GM18861 (cell line): Measurements from ENCODE around the gene SMARCAD1.

Source experiments
- ATAC-seq: cut with Tn5 transposase; IDR thresholded peaks from one replicate; pipeline ENCODE4 v1.9.1; 2021; ENCODE audit not compliant: unreplicated experiment

The SMARCAD1 gene

DNA sequence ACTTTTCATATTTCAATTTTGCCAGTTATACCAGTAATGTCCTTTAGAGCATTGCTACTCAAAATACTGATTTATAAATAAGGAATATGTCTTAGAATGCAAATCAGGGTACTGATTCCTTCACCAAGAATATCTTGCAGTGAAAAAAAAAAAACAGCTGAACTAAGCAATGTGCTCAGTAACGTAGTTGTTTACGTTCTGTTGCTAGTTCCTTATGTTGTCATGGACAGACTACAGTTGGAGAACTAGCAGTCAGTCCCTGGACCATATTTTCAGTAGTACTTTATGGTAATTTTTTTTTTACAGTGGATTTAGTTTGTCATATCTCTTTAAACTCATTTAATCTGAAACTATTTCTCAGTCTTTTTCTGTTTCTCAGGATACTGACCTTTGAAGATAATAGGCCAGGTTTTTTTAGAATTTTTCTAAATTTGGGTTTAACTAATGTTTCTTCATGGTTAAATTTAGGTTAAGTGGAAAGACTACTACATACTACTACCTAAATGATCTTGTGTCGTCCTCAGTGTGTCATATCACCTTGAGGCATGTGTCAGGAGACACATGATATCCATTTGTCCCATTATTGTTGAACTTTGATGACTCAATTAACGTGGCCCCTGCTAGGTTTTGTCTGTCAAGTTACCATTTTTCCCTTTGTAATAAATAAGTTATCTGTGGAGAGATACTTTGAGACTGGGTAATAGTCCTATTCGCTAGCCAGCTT lies 21.0 kb downstream of the SMARCAD1 start:
- ATAC-seq, result no peak

DNA sequence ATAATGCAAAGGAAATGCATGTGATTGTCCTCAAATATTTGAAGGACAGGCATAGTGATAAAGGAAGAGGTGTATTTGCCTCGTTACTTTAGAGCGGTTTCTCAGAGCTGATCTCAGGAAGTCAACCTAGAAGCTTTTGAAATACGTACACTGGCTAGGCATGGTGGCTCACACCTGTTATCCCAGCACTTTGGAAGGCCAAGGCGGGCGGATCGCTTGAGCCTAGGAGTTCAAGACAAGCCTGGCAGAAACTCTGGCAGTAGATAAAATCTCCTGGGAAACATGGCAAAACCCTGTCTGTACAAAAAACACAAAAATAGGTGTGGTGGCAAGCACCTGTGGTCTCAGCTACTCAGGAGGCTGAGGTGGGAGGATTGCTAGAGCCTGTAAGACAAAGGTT lies 24.9 kb downstream of the SMARCAD1 start:
- no peak for ATAC-seq

DNA sequence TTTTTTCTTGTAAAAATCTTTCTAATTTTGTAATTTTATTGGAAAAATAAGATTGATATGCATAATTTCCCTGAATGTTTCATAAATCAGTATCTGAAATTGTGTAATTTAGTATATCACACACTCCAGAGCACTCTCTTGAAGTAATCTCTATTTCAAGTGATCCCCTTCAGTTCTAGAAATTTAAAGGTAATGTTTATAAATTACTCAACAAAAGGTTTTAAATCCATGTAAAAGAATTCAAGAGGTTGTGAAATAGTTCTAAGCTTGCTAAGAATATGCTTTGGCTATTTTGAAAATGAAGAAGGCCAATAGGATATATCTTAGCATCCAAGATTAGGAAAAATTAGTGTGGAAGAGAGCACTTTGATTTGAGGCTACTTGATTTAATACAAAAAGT lies 28.2 kb downstream of the SMARCAD1 start:
- no peak for ATAC-seq

DNA sequence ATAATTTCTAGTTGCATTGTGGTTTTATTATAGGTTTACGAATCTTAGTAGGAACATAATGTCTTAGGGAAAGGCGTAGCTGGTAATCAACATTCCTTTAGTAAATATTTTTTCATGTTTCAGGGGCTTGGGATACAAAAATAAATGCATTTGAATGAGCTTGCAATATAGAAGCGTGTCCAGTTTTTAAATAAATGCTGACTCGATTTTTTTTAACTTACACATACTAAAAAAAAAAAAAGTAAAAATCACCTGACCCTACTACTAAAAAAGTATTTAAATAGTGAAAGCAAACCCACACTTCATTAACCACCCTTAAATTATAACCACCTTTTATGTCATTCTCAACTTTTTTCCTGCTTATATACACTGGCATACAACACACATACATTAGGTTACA lies 29.6 kb downstream of the SMARCAD1 start:
- no peak for ATAC-seq

DNA sequence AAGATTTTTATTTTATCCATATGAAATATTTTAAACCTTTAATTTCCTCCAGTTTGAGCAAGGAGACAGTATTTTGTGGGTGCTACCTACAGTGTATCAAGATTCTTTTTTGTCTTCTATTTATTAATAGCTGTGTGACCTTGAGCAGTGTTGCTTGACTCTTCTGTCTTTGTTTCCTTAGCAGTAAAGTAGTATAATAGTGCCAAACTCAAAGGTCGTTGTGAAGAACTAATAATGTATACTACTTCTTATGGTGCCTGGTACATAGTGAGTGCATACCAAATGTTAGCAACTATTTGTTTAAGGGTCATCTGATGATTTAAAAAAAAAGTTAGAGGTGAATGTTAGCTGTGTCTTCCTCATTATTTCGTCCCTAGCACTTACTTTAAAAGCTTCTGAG lies 30.5 kb downstream of the SMARCAD1 start:
- no peak for ATAC-seq

DNA sequence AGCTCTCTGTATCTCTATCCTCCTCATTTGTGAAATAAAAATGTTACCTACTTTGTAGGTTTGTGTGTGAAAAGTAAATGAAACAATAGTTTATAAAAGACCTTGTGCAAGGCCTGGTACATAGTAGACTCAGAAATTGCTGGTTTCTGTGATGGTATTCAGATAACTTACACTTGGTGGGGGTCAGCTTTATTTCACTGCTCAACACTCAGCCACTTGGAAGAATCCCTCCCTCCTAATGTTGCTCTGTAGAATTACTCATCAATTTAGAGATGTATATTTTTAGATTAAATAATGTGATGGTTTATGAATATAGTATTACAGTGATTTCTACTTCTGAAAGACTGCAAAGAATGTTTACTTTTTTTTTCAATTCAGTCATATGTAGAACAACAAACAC lies 32.7 kb downstream of the SMARCAD1 start:
- no peak for ATAC-seq

DNA sequence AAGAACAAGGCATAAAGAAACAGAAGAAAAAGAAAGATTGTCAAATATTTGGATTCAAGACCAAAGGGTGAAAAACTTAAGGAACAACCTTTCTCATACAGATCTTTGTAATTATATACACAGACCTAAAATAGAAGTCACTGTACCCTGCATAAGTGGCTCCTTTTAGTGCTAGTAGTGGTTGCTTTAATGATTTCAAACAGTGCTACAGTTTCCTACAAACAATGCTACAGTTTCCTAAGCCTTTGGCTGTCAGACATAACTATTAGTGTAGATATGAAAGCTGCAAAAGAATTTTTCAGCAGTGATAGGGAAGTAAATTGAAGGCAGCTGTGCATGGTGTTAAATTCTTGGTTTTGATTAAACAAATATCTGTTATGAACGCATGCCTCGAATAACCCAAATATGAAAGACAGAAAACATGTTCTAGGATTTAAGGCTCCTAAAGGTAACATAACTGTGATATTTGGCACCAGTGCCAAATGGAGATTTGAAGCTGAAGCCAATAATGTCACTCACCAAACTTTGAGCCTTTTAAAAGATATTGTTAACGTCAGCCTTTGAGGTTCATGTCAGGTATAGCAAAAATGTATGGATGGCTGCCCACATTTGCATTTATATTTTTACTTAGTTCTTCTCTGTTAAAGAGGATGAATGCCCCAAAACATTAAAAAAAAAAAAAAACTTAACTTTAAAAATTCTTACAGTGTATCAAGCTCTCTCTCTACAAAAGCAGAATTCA lies 36.6 kb downstream of the SMARCAD1 start:
- no peak for ATAC-seq

DNA sequence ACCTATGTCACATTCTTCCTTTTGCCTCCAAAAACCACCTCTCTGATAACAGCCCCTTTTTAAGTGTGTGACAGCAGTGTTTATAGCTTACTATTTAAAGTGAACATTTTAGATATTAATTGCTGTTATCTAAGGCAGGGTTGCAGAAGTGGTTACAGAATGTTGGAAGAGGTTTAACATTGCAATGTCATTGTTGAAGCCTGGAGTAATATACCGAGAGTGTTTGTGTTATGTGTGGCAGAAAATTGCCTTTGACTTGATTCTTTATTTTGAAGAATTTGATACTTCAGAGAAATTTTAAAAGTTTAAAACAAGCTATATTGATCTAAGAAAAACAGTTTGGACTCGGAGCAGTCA lies 37.1 kb downstream of the SMARCAD1 start:
- no peak for ATAC-seq

DNA sequence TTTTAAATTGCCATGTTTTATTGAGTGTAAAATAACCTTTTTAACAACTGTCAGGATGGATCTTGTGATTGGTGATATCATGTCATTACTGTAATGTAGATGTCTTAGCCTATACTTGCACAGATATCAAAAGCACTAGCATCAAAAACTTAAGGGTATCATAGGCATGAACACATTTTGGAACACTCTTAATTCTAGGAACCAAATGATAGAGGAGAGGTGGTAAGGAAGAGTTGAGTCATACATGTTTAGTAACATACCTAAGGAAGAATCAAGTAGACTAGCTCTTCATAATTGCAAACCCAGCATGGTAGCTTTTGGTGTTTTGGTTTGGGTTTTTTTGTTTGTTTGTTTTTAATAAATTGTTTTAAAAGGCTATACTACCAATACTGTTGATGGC lies 43.4 kb downstream of the SMARCAD1 start:
- ATAC-seq, result no peak

DNA sequence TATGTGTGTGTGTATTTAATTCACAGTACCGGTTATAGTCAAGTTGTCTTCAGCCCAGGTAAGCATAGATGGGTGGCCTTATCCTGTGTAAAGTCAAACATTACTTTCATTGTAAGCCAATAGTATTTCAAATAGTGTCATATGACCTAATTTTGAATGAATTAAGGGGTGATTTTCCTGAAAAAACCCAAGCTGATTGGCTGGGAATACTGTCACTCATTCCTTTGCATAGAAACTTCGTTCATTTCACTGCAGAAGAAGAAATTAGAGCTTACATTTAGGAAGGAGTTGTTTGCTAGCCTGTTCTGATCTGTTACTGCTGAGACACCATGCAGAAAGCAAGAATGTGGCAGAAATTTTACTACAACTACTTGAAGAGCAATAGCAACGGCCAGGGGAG lies 45.4 kb downstream of the SMARCAD1 start:
- ATAC-seq, result no peak

DNA sequence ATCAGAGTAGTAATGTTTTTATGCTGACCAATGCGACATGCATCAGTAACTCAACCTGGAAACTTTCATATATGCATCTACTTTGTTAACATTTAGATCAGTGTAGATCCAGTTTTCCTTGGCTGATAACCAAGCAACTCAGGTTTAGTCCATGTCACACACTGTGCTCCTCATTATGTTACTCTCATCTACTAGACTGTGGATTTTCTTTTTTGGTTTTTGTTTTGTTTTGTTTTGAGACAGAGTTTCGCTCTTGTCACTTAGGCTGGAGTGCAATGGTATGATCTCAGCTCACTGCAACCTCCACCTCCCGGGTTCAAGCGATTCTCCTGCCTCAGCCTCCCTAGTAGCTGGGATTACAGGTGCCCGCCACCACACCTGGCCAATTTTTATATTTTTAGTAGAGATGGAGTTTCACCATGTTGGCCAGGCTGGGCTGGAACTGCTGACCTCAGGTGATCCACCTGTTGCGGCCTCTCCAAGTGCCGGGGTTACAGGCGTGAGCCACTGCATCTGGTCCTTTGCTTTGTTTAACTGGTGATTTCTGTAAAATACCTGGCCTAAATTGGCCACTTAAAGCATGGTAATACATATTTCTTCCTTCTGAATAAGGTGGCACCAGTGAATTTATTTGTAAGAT lies 48.6 kb downstream of the SMARCAD1 start:
- ATAC-seq, result no peak

DNA sequence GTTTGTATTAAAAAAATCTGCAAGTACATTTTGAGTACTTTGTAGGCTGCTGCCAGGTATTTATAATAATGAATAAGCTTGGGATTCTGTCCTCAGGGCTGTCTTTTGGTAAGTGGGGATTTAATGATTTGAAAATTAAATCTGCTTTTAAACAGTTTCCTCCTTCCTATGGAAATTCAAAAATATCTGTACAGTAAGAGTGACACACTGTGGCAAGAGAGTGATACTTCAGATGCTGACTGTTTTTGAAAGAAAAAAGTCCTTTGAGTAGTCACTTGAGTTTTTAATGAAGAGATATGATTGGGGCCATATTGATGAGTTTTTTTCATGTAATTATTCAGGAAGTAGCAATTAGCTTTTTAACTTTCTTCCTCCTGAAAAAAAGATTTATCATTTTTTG lies 49.2 kb downstream of the SMARCAD1 start:
- ATAC-seq, result no peak

DNA sequence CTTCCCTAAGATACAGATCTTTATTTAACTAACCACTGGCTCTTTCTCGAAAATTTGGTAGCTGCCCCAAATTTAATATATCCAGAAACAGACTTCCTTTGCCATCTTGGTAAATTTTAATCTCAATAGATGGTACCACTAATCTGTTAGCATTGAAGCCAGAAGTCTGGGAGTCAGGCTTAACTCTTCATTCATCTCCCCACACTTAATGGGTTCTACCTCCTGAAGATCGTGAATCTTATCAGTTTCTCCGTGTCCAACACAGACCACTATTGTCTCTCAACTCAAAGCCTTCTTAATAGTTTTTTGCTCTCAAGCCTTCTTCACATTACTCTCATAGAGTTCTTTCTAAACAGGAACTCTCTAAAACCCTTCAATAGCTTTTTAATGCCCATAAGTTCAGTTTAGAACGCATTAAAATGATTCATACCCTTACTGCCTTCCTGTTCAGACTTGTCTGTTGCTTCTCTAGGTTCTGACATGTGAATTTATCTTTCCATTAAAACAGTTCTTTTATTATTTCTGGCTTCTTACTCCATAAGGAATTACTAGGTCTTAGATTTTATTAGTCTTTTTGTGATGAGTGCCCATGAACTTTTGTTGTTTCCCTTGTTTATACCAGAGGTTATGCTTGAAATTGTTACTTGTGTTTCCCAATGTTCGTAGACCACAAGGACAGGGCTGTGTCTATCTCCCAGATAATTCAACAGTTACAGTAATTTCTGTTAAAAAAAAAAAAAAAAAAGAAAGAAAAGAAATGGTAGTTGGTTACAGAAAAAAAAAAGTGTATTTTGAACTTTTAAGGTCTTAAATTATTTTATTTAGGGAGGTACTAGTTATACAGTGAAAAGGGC lies 54.7 kb downstream of the SMARCAD1 start:
- ATAC-seq, result no peak

DNA sequence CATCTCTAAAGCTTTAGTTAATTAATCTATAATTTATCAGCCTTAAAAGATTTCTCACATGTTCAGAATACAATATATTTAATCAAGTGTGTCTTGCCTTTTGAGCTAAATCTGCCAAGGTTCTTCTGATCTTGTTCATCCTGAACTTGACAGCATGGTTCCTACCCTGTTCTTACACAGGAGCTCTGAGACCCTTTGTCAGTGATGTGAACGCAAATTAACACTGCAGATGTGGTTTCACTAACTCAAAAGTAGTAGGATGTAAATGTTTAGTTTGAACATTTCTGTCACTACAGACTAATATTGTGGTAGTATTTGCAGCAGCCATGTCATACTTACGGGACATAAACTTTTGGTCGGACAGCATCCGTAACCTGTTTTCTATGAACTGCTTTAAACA lies 59.4 kb downstream of the SMARCAD1 start:
- no peak for ATAC-seq

DNA sequence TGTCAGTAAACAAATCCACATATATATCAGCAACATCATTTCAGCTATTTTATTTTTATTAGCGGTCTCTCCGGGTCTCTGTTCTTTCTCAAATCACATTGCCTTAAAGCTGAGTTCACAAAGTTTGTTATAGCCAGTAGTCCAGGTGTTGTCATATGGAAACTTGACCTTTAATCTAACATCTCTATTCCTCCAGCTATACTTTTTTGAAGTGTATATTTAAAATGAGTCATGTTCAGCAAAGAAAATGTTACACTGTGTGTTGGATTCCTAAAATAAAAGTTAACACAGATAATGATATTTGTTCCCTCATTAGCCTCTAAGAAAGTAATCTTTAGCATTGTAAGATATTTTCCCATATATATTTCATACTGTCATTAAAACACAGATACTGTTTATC lies 63.6 kb downstream of the SMARCAD1 start:
- no peak for ATAC-seq

DNA sequence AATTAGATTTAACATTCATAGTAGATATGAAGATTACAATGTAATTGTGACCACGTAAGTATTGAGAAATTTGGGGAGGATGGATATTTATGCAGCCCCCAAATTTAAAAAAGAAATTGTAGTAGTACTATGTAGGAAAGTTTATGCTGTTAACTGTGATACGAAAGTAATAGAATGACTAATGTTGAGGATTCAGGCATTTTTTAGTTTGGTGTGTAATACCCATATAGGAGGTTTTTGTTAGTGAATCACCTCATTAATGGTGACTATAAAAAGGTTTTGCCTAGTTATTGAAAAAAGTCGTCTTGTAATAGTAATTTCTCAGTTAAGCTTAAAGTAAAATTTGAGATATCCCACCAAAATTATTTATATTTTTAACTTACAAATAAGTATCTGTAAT lies 67.2 kb downstream of the SMARCAD1 start:
- no peak for ATAC-seq

DNA sequence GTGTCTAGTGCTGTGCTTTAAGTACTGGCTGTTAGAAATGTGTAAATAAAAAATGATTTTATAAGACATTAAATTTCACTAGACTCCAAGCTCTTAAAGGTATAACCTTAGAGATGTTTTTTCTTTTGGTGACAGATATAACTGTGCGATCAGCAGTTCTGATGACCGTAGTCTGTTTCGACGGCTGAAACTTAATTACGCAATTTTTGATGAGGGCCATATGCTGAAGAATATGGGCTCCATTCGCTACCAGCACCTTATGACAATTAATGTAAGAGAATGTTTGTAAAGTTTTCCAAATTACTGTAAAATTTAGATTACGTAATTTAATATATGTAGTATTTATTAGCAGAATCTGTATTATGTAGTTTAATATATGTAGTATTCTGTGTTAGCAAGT lies 68.5 kb downstream of the SMARCAD1 start:
- no peak for ATAC-seq

DNA sequence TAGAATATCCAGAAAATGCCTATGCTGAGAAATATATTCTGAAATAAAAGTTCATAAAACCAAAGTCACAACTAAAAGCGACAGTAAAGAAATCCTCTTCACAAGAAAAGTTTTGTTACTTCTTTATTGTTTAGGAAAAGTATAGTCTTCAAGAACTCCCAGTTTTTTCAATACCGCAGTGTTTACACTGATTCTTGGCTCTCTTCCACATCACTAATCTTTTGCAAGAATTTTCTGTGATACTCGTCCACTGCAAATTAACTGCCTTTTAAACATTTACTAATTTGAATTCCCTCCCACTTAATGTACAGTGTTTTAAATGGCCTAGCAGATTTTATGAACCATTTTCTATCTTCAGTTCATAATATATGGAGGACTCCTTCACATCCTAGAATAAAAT lies 69.9 kb downstream of the SMARCAD1 start:
- ATAC-seq, result no peak

DNA sequence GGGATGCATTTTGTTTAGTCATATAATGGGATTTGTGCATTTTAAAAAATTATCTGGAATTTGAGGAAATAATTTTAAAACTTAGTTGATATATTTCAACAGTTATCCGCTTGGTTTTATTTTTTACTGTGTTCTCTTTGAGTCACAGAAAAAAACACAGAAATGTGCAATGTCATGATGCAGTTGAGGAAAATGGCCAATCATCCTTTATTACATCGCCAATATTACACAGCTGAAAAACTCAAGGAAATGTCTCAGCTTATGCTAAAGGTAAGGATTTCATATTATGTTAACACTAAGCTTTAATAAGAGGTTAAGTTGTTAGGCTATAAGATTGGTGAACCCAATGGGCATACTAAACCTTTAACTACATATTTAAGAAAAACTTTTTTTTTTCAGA lies 71.1 kb downstream of the SMARCAD1 start:
- no peak for ATAC-seq

DNA sequence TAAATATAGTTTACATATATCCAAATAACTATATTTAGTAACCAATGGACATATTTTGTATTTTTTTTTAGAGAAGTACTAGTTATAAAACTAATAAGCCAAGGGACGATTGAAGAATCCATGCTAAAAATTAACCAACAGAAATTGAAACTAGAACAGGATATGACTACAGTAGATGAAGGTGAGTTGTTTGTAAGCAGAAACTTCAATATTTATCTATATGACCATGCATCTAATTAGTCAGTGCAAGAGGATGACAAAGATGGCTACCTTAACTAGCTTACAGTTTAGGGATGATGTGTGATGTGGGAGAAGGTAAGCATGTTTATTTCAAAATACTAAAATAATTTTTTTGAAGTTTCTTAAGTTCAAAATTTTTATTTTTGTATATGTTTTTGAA lies 77.2 kb downstream of the SMARCAD1 start:
- ATAC-seq, result peak; percentile 79

DNA sequence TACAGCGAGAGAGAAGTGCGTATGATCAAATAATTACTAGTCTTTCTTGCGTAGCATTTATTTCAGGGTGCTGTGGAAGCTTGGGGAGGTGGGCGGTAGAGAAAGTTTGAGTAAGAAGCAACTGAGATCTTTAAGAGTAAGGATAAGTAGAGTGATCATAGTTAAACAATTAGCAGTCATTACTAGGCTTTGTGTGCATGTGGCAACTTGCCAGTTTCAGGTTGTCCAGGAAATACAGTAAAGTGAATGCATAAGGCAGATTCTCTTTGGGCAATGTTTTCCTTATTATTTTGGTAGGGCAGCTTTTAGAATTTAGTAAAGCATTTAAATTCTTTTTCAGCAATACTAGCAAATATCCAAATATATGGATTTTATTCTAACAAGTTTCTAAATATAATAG lies 78.0 kb downstream of the SMARCAD1 start:
- ATAC-seq, result no peak
